Stimulated activated CD8-positive, alpha-beta memory T cell treated with anti-CD3 and anti-CD28 coated beads, Interleukin-4, amount 100 ng/mL, for 4 hours (primary cell): ENCODE data around the gene ZNF606.

ENCODE experiments used
- DNase-seq, 2 donors: peaks; one replicate each; pipeline ENCODE4 v3.0.0-alpha.2; 2020; ENCODE audit warnings: low read depth in 2 of 2, low spot score in 1 of 2

Gene ZNF606

GRCh38 chr19:57934820-57935665, 67.6 kb downstream of the ZNF606 start, which contains the start of gene ZNF418:
Gene ZNF418, minus strand, starts transcription at chr19:57935402. Its CDS starts 1,580 bp downstream, at chr19:57933822.
- peak in 1 of 2 donors; percentile 12 for DNase-seq

- DNase-seq: no peak
Observed at GRCh38 chr19:57927587-57927986, 75.0 kb downstream of the ZNF606 start.
